ENCODE data around the gene RTRAF.

DNA sequence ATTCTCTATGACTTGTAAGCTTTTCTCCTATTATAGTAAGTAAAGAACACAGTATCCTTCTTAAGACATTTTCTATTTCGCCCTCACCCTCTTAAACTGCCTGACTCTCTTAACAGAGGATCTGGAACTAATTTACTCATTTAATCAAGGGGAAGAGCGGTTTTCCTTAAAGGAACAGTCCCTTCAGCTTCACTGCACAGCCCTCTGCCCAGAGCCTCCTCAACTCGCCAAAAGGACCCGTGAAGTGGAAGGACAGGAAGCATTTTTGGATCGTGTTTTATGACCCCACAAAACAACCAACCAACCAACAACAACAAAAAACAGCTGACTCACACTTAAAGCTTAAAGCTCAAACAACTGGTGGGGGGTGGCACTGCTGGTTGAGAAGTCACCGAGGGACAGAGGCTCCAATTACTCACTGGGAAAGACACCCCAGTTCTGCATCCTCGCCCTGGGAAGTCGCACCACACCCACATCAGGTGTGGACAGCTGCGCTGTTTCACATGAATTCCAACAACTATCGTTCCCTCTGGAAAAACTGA is 43.8 kb downstream of the RTRAF start:
- TF ChIP-seq POLR2AphosphoS5 (IDR thresholded peaks at IDR 0.05; ENCODE audit: low read depth), result no peak
- TF ChIP-seq, protein P1, sequence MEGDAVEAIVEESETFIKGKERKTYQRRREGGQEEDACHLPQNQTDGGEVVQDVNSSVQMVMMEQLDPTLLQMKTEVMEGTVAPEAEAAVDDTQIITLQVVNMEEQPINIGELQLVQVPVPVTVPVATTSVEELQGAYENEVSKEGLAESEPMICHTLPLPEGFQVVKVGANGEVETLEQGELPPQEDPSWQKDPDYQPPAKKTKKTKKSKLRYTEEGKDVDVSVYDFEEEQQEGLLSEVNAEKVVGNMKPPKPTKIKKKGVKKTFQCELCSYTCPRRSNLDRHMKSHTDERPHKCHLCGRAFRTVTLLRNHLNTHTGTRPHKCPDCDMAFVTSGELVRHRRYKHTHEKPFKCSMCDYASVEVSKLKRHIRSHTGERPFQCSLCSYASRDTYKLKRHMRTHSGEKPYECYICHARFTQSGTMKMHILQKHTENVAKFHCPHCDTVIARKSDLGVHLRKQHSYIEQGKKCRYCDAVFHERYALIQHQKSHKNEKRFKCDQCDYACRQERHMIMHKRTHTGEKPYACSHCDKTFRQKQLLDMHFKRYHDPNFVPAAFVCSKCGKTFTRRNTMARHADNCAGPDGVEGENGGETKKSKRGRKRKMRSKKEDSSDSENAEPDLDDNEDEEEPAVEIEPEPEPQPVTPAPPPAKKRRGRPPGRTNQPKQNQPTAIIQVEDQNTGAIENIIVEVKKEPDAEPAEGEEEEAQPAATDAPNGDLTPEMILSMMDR (IDR thresholded peaks at IDR 0.05; ENCODE audit: insufficient read depth, low read length), result no peak
- TF ChIP-seq GABPA (IDR thresholded peaks at IDR 0.05; ENCODE audit: low read depth), result no peak

All from HL-60 (cell line).